Fibroblast of pulmonary artery (primary cell): ENCODE measurements around the gene SAPCD2.

ENCODE experiments used
- DNase-seq: peaks from one replicate; pipeline ENCODE4 v3.0.0-alpha.2; 2010; ENCODE audit warnings: low read depth
- H3K4me3 ChIP-seq: replicated peaks from 2 replicates; pipeline ENCODE4 v1.5.1; 2011; ENCODE audit warnings: low read depth, mild to moderate bottlenecking, control low read depth, low read length, moderate library complexity
- CTCF ChIP-seq: IDR thresholded peaks from 2 replicates; pipeline ENCODE4 v1.5.1; 2011; ENCODE audit warnings: mild to moderate bottlenecking, control low read depth, low read length, inconsistent platforms; ENCODE audit errors: missing control alignments

Gene SAPCD2

GRCh38 chr9:137095664-137096517, 25.5 kb upstream of the SAPCD2 start:
- peak; percentile 6 for TF ChIP-seq CTCF
- H3K4me3 ChIP-seq = no peak overlapping the region
- DNase-seq = no peak

- H3K4me3 ChIP-seq = no peak overlapping the region
- TF ChIP-seq CTCF = no peak
- DNase-seq = no peak
Observed at GRCh38 chr9:137089232-137089947, 19.0 kb upstream of the SAPCD2 start.

- no peak overlapping the region for H3K4me3 ChIP-seq
- DNase-seq = no peak
Observed at GRCh38 chr9:137088121-137088520, 17.8 kb upstream of the SAPCD2 start.

GRCh38 chr9:137087409-137087925, 17.1 kb upstream of the SAPCD2 start:
- H3K4me3 ChIP-seq = peak overlapping the region; percentile 76
- DNase-seq = no peak
- TF ChIP-seq CTCF = no peak

More at GRCh38 chr9:137088121-137088520, 17.8 kb upstream of the SAPCD2 start:
- no peak for TF ChIP-seq CTCF

- no peak for TF ChIP-seq CTCF
- peak; percentile 99 for DNase-seq
- peak within 1 kb of the TSS; percentile 76 for H3K4me3 ChIP-seq
Observed at GRCh38 chr9:137086531-137087408, 16.4 kb upstream of the SAPCD2 start, which contains the start of gene MAN1B1. TSS of gene MAN1B1 (plus strand) at chr9:137086985. CDS start at chr9:137087000, 15 bp downstream.

GRCh38 chr9:137085920-137086530, 15.7 kb upstream of the SAPCD2 start:
- no peak for TF ChIP-seq CTCF
- peak; percentile 26 for DNase-seq
- peak overlapping the region; percentile 76 for H3K4me3 ChIP-seq
